ENCODE results near the gene NPY. TPM values are rescaled to one million over a fixed set of nuclear protein-coding genes. Genes with fewer than 3 reads are reported as not detected.
A peak's percentile ranks its signal among the peaks of the same experiment; 100 is the strongest.

NPY gene
- total and polyA plus RNA-seq, 9 donors: 4.6 to 29.4 (median 15.2) TPM

- H3K27ac ChIP-seq (ENCODE audit: low read length): no peak overlapping the region
- no peak overlapping the region for H3K4me3 ChIP-seq (ENCODE audit: low read length)
- H3K27me3 ChIP-seq (ENCODE audit: control insufficient read depth, insufficient read depth, low read length): peaks cover 3% of the 10 kb centered on the region
- DNase-seq: peak; percentile 30
- H3K36me3 ChIP-seq (ENCODE audit: control insufficient read depth, insufficient read depth, low read length): no peaks in the 10 kb centered on the region
- no peaks in the 10 kb centered on the region for H3K4me1 ChIP-seq (ENCODE audit: control insufficient read depth, insufficient read depth, low read length)
- H3K9me3 ChIP-seq (replicated peaks; ENCODE audit: control insufficient read depth, low read depth, low read length): no peaks in the 10 kb centered on the region
- WGBS (ENCODE audit: insufficient coverage): no CpG with 5 or more reads among the region's 2 CpGs
Observed at GRCh38 chr7:24334012-24334411, 50.0 kb downstream of the NPY start.

GRCh38 chr7:24334627-24335026 lies 50.6 kb downstream of the NPY start:
- DNase-seq: no peak
- no CpG with 5 or more reads among the region's 3 CpGs for WGBS (ENCODE audit: insufficient coverage)

GRCh38 chr7:24336461-24336860 lies 52.5 kb downstream of the NPY start:
- no peaks in the 10 kb centered on the region for H3K36me3 ChIP-seq (ENCODE audit: control insufficient read depth, insufficient read depth, low read length)
- H3K27ac ChIP-seq (ENCODE audit: low read length): no peak overlapping the region
- H3K9me3 ChIP-seq (replicated peaks; ENCODE audit: control insufficient read depth, low read depth, low read length): no peaks in the 10 kb centered on the region
- H3K4me1 ChIP-seq (ENCODE audit: control insufficient read depth, insufficient read depth, low read length): no peaks in the 10 kb centered on the region
- peak; percentile 4 for DNase-seq
- H3K27me3 ChIP-seq (ENCODE audit: control insufficient read depth, insufficient read depth, low read length): peaks cover 3% of the 10 kb centered on the region
- no peak overlapping the region for H3K4me3 ChIP-seq (ENCODE audit: low read length)
- 72% methylated on average over 8 of the region's 8 CpGs for WGBS (ENCODE audit: insufficient coverage)

More at GRCh38 chr7:24334627-24335026, 50.6 kb downstream of the NPY start:
- Histone ChIP-seq H3K4me3 (ENCODE audit: low read length) (no peak overlapping the region), H3K27me3 (ENCODE audit: control insufficient read depth, insufficient read depth, low read length) (peaks cover 3% of the 10 kb centered on the region), H3K4me1 (ENCODE audit: control insufficient read depth, insufficient read depth, low read length) (no peaks in the 10 kb centered on the region), H3K9me3 (replicated peaks; ENCODE audit: control insufficient read depth, low read depth, low read length) (no peaks in the 10 kb centered on the region), H3K27ac (ENCODE audit: low read length) (no peak overlapping the region), H3K36me3 (ENCODE audit: control insufficient read depth, insufficient read depth, low read length) (no peaks in the 10 kb centered on the region)

GRCh38 chr7:24337180-24337579 lies 53.2 kb downstream of the NPY start:
- Histone ChIP-seq H3K36me3 (ENCODE audit: control insufficient read depth, insufficient read depth, low read length) (no peaks in the 10 kb centered on the region), H3K9me3 (replicated peaks; ENCODE audit: control insufficient read depth, low read depth, low read length) (no peaks in the 10 kb centered on the region), H3K4me3 (ENCODE audit: low read length) (no peak overlapping the region), H3K27ac (ENCODE audit: low read length) (no peak overlapping the region), H3K4me1 (ENCODE audit: control insufficient read depth, insufficient read depth, low read length) (no peaks in the 10 kb centered on the region), H3K27me3 (ENCODE audit: control insufficient read depth, insufficient read depth, low read length) (peaks cover 3% of the 10 kb centered on the region)
- DNase-seq: no peak
- WGBS (ENCODE audit: insufficient coverage): 13% methylated on average over 4 of the region's 6 CpGs

- Histone ChIP-seq H3K36me3 (ENCODE audit: control insufficient read depth, insufficient read depth, low read length) (no peaks in the 10 kb centered on the region), H3K4me1 (ENCODE audit: control insufficient read depth, insufficient read depth, low read length) (no peaks in the 10 kb centered on the region), H3K27me3 (ENCODE audit: control insufficient read depth, insufficient read depth, low read length) (peaks cover 3% of the 10 kb centered on the region), H3K27ac (ENCODE audit: low read length) (no peak overlapping the region), H3K4me3 (ENCODE audit: low read length) (no peak overlapping the region), H3K9me3 (replicated peaks; ENCODE audit: control insufficient read depth, low read depth, low read length) (no peaks in the 10 kb centered on the region)
- DNase-seq: no peak
- WGBS (ENCODE audit: insufficient coverage): 83% methylated on average over 4 of the region's 5 CpGs
Observed at GRCh38 chr7:24339575-24339974, 55.6 kb downstream of the NPY start.

GRCh38 chr7:24340727-24341126 lies 56.7 kb downstream of the NPY start:
- peaks cover 3% of the 10 kb centered on the region for H3K27me3 ChIP-seq (ENCODE audit: control insufficient read depth, insufficient read depth, low read length)

More at GRCh38 chr7:24340727-24341126, 56.7 kb downstream of the NPY start:
- Histone ChIP-seq H3K4me3 (ENCODE audit: low read length) (no peak overlapping the region), H3K27ac (ENCODE audit: low read length) (no peak overlapping the region), H3K9me3 (replicated peaks; ENCODE audit: control insufficient read depth, low read depth, low read length) (no peaks in the 10 kb centered on the region), H3K4me1 (ENCODE audit: control insufficient read depth, insufficient read depth, low read length) (no peaks in the 10 kb centered on the region), H3K36me3 (ENCODE audit: control insufficient read depth, insufficient read depth, low read length) (no peaks in the 10 kb centered on the region)
- no peak for DNase-seq
- WGBS (ENCODE audit: insufficient coverage): 90% methylated on average over 1 of the region's 3 CpGs

Measured in muscle of leg (tissue), 11 donors.